Measurements from ENCODE around the gene HES4.
"Not testable (repeated sequence)": the region's sequence is repeated elsewhere in the genome, so short reads cannot be mapped to it uniquely, and the experiment has no call there.

The HES4 gene

DNA sequence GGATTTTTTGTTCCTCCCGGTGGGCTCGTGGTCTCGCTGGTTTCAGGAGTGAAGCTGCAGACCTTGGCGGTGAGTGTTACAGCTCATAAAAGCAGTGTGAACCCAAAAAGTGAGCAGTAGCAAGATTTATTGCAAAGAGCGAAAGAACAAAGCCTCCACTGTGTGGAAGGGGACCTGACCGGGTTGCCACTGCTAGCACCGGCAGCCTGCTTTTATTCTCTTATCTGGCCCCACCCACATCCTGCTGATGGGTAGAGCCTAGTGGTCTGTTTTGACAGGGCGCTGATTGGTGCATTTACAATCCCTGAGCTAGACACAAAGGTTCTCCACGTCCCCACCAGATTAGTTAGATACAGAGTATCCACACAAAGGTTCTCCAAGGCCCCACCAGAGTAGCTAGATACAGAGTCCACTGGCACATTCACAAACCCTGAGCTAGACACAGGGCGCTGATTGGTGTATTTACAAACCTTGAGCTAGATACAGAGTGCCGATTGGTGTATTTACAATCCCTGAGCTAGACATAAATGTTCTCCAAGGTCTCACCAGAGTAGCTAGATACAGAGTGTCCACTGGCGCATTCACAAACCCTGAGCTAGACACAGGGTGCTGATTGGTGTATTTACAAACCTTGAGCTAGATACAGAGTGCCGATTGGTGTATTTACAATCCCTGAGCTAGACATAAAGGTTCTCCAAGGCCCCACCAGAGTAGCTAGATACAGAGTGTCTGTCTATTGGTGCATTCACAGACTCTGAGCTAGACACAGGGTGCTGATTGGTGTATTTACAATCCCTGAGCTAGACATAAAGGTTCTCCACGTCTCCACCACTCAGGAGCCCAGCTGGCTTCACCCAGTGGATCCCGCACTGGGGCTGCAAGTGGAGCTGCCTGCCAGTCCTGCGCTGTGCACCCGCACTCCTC lies 17.8 kb upstream of the HES4 start:
- DNase-seq (ENCODE audit: low spot score): not testable (repeated sequence)

DNA sequence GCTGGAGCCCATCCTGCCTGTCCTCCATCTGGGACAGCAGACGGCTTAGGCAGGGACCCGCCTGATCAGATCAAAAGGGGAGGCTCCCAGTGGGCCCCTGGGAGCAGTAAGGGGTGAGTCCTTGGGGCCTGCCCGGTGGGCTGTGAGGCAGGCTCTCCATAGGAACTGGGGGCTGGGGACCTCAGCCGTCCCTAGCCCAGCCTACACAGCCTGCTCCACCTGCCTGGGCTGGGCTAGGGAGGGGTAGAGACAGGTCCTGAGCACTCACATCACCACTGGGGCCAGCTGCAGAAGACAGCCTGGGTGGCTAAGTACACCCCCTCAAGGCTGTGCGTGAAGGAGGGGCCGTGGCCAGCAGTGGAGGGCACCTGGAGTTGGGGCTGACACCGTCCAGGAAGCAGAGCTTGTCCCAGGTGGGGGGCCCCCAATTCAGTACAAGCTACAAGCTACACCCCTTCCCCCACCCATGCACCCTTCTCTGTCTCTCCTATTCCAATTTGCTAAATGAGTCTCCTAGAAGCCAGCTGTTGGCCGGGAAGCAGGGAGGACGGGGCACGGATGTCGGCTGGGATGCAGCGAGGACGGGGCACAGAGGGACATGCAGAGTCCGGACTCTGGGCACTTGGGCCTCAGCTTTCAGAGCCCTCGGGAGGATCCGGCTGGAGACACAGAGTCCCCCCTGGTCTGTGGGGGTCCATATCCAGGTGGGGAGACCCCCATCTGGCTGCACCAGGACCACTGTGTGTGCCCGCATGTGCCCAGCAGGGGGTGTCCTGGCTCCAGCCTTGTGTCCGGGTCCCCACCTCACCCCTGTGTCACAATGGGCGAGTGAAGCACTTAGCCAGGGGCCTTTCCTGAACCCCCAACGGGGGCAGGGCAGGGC lies 15.1 kb upstream of the HES4 start:
- no peak for DNase-seq (ENCODE audit: low spot score)

DNA sequence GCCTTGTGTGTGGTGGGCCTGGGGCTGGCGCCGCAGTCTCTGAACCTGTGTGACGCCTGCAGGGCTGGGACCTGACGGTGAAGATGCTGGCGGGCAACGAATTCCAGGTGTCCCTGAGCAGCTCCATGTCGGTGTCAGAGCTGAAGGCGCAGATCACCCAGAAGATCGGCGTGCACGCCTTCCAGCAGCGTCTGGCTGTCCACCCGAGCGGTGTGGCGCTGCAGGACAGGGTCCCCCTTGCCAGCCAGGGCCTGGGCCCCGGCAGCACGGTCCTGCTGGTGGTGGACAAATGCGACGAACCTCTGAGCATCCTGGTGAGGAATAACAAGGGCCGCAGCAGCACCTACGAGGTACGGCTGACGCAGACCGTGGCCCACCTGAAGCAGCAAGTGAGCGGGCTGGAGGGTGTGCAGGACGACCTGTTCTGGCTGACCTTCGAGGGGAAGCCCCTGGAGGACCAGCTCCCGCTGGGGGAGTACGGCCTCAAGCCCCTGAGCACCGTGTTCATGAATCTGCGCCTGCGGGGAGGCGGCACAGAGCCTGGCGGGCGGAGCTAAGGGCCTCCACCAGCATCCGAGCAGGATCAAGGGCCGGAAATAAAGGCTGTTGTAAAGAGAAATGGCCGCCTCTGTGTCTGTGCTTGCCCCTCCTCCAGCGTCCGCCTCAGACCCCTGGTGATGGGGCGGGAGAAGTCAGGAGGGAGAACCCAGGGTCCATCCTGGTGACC lies 14.2 kb upstream of the HES4 start:
- DNase-seq (ENCODE audit: low spot score): peak; percentile 27

DNA sequence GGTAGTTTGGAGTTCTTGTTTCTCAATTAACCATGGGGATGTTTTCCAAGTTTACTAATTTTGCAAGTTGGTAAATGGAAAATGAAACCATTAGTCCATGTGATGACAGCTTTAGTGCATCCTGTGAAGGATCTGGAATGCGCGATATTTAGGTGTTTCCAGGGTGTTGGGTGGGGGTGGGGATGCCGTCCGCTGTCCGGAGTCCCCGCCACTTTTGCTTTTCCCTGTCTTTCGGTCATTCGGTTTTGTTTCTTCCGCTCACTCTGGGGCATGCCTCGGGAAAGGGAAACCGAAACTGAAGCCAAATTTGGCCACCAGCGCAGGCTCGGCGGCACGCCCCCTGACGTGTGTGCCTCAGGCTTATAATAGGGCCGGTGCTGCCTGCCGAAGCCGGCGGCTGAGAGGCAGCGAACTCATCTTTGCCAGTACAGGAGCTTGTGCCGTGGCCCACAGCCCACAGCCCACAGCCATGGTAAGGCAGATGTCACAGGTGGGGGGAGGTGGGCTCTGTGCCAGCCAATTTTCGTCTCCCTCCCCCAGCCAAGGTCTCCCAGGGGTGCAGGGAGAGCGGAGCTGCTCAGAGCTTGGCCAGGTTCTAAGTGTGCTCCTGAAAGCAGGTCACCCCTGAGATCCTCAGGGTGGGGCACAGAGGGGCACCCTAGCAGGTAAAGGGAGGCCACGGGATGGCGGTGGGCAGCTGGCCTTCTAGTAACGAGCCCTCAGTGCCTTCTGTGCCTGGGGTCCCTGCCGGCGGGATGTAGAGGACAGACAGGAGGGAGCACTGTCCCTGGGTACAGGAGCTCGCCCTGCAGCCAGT lies 13.4 kb upstream of the HES4 start, which contains the start of gene ISG15:
ISG15 (plus strand) TSS at position 393 of the 817 bp plus-strand sequence; CDS start at position 470, 77 bp downstream.
- peak; percentile 89 for DNase-seq (ENCODE audit: low spot score)

DNA sequence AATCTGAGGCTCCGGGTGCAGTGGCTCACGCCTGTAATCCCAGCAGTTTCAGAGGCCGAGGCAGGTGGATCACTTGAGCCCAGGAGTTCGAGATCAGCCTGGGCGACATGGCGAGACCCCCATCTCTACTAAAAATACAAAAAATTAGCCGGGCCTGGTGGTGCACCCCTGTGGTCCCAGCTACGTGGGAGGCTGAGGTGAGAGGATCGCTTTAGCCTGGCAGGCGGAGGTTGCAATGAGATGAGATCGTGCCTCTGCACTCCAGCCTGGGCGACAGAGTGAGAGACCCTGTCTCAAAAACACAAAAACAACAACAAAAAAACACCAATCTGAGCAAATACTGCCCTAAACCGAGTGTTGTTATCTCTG lies 12.8 kb upstream of the HES4 start:
- DNase-seq (ENCODE audit: low spot score): not testable (repeated sequence)

DNA sequence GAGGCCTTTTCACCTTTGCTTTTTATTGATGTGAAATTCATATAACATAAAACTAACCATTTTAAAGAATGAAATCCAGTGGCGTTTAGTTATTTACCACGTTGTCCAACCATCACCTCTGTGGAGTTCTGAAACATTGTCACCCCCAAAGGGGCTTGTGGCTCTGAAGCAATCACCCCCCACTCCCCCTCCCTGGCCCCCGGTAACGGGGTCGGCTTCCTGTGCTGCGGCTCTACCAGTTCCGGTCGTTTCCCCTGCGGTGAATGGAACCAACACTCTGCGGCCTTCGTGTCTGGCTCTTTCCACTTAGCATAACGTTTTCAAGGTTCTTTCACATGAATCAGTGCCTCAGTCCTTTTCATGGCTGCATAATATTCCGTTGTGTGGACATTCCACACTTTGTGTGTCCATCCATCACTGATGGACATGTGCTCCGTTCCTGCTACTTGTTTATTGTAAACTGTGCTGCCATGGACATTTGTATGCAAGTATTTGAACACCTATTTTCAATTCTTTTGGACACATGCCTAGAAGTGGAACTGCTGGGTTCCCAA lies 11.6 kb upstream of the HES4 start:
- DNase-seq (ENCODE audit: low spot score): no peak

DNA sequence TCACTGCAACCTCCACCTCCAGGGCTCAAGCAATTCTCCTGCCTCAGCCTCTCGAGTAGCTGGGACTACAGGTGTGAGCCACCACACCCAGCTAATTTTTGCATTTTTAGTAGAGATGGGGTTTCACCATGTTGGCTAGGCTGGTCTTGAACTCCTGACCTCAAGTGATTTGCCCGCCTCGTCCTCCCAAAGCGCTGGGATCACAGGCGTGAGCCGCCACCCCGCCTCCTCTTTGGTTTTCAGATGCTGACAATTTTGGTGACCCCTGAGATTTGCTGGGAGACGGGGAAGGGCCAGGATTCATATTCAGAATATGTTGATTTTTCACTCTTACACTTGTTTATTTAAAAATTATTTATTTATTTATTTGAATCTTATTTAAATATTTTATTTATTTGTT lies 10.2 kb upstream of the HES4 start:
- DNase-seq (ENCODE audit: low spot score): not testable (repeated sequence)

DNA sequence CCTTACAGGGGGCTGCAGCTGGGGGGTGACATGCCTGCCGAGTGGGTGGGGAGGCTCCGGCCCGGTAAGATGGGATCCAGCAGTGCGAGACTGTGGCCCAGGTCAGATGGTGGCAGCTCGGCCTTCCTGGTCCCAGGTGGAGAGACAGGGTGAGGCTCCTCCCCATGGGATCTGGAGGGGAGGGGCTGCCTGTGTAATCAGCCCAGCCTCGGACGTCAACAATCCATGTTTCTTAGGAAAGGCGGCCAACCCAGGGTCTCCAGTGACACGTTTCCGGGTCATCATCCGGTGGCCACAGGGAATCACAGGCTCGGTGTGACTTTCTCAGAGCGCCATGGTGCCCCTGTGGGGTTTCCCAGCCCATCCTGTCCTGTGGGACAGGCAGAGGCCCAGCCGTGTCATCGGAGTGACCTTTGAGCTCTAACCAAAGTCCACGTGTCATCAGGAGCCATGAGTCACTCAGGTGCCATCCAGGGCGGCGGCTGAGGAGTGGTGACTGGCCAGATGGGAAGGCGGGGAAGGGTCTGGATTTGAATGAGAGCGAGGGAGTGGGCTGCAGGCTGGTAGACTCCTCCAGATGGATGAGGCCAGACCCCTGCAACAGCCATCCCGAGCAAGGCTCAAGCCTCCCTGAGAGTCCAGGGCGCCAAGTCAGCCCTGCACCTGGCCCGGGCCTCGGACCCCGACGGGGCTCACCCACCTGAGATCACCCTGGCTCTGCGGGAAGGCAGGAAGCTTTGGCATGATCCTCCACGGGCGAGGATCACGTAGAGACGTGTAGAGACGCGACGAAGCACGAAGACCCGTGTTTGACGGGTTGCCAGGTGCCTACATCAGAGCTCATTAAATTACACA lies 6.6 kb upstream of the HES4 start:
- no peak for DNase-seq (ENCODE audit: low spot score)

DNA sequence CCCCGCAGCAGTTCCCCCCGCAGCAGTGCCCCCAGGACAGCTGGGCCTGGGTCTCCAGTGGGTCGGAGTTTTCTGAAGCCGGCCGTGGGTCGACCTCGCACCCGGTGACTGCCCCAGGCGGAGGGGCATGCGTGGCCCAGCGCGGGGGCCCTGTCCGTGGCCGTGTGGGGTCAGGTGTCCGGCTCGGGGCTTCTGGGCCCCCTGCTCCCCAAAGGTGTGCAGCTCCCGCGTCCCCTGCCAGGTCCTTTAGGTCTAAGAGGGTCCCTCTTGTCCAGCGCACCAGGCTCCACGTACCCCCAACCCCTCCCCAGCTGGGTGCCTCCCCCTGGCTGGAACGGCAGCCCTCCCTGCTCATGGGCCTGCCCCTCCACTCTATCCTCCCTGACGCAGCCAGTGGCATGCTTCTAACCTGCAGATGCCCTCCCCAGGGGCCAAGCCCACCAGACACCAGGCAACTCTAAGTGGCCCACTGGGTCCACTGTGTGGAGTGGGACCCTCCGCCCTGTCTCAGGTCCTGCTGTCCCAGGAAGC lies 5.9 kb upstream of the HES4 start:
- no peak for DNase-seq (ENCODE audit: low spot score)

DNA sequence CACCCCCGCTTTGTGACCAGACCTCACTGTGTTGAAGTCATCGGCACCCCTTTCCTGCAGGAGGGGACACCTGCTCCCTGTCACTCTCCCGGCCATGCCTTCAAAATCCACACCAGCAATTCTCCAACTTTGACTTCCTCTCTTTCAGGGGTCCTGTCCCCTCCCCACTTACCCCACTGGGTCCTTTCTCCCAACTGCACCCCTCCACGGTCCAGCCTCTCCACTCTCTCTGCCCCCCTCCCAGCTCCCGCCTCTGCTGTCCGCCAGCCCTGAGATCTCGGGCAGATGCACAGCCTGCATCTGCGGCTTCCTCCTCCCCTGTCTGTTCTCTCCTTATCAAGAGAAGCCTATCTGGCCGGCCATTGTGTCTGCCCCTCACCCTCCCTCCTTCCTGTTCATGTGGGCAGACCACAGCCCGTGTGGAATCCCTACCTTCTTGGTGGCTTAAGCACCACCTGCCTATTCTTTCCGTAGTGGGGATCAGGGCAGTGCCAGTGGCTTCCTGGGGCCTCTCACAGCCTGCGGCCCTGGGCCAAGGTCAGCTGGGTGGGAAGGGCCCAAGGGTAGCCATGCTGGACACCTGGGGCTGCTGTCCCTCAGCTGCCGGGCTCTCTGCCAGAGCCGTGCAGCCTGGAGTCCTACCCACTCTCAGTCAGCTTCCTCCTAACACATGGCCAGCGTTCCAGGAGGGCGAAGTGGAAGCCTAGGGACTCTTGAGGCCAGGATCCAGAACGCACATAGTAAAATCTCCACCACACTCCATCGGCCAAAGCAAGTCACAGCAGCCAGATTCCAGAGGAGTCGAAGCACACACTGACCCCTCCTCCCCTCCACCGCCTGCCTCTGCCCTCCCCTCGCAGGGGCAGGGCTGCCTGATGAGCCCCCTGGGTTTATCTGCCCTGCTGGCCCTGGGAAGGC lies 5.1 kb upstream of the HES4 start:
- DNase-seq (ENCODE audit: low spot score): no peak

DNA sequence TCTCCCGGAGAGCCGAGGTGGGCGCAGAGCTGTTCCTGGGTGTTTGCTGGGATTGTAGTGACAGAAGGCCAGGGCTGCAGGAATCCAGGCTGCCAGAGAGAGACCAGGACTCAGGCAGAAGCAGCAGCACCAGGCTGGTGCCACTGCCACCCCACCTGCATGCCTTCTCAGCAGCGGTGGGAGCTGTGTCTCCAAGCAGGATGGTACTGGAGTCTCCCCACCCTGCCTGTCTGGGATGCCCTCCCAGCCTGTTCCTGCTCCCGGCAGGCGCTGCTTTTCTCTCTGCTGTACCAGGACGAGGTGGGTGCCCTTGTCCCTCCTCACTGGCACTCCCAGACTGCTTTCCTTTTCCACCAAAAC lies 4.5 kb upstream of the HES4 start:
- no peak for DNase-seq (ENCODE audit: low spot score)

DNA sequence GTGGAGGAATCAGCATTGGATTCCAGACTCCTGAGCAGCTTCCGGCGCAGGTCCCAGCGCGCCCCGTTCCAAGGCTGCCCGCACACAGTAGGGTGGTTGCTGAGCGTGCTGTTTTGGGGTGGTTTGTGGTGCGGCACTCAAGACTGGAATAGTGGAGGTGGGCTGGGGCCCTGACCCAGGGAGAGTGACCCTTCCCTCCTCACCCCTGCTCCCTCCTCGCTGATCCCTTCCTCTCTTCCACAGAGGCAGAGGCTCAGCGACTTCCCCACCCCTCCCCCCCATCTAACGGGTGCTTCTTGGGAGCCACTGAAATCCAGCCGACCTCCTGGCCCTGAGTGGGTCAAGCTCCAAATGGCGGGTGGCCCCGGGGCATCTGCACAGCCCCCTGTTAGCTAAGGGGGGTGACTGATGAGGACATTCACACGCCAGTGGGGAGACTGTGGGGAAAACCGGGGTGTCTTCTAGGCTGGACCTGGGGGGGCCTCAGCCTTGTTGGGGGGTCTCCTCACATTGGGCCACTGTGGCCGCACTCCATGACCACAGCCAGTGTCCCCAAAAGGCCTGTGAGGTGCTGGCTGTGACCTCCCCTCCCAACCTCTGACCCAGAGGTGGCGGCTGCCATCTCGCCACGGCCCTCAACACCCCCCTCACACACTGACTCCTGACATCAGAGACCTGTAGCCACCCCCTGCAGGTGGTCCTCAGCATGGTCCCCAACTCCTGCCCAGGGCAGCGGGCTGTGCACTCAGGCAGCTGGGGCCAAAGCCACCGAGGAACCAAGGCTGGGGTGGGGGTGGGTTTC lies 3.9 kb upstream of the HES4 start:
- no peak for DNase-seq (ENCODE audit: low spot score)

DNA sequence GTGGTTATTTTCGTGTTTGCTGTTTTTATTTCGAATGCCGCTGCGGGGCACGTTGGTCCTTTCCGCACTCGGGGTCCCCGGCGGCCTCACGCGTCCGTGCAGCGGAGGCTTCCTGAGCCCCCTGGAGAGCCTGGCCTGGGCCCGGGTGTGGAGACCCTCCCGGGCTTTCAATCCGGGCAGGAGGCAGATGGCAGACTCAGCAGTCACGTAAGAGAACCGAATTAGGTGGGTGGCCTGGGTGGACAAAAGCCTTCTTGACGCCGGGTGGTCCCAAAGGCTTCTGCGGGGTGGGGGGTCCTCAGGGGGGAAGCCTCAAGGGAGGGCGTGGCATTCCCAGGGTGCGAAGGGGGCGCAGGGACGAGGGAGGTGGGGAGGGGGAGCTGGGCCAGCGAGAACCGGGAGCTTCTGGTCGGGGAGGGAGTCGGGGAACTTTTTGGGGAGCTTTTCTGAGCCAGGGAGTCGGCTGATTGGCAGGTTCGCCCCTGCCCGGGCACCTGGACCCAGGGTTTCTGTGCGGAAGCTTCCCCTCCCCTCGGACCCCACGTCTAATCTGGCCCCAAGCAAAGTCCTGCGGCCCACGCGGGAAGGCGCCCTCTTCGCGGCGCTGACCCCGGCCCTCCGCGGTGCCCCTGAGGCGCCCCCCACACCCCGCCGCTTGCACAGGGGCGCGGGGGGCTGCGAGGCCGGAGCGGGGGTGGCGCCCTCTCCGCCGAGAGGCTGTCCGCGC lies 1.3 kb upstream of the HES4 start:
- no peak for DNase-seq (ENCODE audit: low spot score)

DNA sequence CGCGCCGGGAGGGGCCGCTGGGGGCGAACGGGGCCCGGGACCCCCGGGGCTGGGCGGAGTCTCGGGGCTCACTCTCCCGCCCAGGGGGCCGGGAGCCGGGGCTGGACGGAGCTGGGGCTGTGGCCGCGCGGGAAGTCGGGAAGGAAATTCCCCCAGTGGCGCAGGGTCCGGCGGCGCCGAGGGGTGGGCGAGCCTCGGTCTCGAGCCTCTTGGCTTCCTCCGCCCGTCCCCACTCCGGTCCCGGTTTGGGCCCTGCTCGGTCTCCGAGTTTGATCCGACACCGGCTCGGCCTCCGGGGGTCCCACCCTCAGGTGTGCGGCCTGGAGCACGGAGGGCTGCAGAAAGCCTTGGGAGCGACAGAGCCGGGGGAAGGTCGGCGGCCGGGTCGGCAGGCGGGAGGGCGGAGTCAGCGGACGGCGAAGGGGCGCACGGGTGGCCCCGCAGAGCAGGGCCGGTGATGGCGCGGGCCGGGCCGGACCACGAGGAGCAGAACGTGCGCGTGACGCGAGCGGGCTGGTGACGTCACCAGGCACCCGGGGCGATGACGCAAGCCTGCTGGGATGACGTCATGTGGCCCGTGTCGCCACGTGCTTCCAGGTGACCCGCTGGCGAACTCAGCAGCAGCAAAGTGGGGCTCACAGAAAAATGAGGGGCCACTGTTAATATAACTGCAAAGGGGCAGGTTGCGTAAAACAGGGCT lies 610 bp upstream of the HES4 start:
- DNase-seq (ENCODE audit: low spot score): peak; percentile 58

DNA sequence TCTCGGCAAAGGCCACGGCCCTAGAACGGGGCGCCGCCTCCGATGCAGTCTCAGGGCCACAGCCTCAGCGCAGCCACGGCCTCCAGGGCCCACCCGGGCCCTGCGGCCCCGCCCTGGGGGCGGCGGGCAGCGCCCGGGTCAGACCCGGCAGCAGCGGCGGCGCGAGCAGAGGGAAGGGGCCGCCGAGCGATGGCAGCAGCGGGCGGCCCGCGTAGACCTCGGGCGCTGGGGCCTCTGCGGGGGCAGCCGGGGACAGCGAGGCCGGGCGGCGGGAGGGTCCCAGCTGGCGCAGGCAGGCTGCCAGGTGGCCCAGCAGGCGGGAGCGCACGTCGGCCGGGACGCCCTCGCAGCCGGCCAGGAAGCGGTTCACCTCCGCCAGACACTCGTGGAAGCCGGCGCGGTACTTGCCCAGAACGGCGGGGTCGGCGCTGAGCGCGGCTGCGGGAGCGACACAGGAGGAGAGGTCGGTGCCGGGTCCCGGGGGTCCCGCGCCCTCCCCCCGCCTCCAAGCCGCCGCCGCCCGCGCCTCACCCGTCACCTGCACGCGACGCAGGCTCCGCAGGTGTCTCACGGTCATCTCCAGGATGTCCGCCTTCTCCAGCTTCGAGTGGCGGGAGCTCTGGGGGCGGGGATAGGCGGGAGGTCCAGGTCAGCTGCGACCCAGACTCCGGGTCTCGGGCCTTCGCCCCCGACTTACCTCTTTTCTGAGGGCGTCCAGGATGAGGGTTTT lies 737 bp downstream of the HES4 start:
- peak; percentile 12 for DNase-seq (ENCODE audit: low spot score)

DNA sequence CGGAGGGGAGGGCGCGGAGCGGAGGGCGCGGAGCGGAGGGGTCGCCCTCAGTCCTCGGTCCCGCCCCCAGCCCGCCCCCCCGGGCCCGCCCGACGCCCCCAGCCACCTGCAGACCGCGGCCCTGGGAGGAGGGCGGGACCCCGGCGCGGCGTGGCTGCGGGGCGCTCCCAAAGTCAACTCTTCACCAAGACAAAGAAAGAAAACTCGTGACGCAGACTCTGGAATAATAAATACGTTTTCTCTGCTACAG lies 1.2 kb downstream of the HES4 start:
- no peak for DNase-seq (ENCODE audit: low spot score)
